Ishikawa (cell line): ENCODE data around the gene UBL7.
A peak's percentile ranks its signal among the peaks of the same experiment; 100 is the strongest.

ENCODE experiments used
- CEBPB ChIP-seq: IDR thresholded peaks from 2 replicates; pipeline ENCODE4 v1.6.1; 2012
- CREB1 ChIP-seq: IDR thresholded peaks from 2 replicates; pipeline ENCODE4 v1.6.1; 2012; ENCODE audit warnings: low read depth
- EGR1 ChIP-seq: IDR thresholded peaks from 2 replicates; pipeline ENCODE4 v1.6.1; 2012
- EP300 ChIP-seq: IDR thresholded peaks from 2 replicates; pipeline ENCODE4 v1.6.1; 2012; ENCODE audit warnings: borderline replicate concordance
- FOXM1 ChIP-seq: IDR thresholded peaks from 2 replicates; pipeline ENCODE4 v1.6.1; 2012; ENCODE audit warnings: low read depth, borderline replicate concordance
- NFIC ChIP-seq: IDR thresholded peaks from 2 replicates; pipeline ENCODE4 v1.6.1; 2012
- RAD21 ChIP-seq: IDR thresholded peaks from 2 replicates; pipeline ENCODE4 v1.6.1; 2012; ENCODE audit warnings: low read depth
- TAF1 ChIP-seq: IDR thresholded peaks from 2 replicates; pipeline ENCODE4 v1.6.1; 2012; ENCODE audit warnings: low read depth, mild to moderate bottlenecking
- TCF12 ChIP-seq: IDR thresholded peaks from 2 replicates; pipeline ENCODE4 v1.6.1; 2012; ENCODE audit warnings: low read depth
- TEAD4 ChIP-seq: IDR thresholded peaks from 2 replicates; pipeline ENCODE4 v1.6.1; 2012
- USF1 ChIP-seq: IDR thresholded peaks from 2 replicates; pipeline ENCODE4 v1.6.1; 2012
- YY1 ChIP-seq: IDR thresholded peaks from 2 replicates; pipeline ENCODE4 v1.6.1; 2012; ENCODE audit warnings: low read depth
- ZBTB7A ChIP-seq: IDR thresholded peaks from 2 replicates; pipeline ENCODE4 v1.6.1; 2012; ENCODE audit warnings: low read depth
- TF ChIP-seq, protein P1 (sequence below): IDR thresholded peaks from 2 replicates; pipeline ENCODE4 v1.6.1; 2012; ENCODE audit warnings: low read depth, mild to moderate bottlenecking
- TF ChIP-seq, protein P2 (sequence below): IDR thresholded peaks from 2 replicates; pipeline ENCODE4 v1.6.1; 2012

Gene UBL7

GRCh38 chr15:74433592-74434262 is 27.2 kb downstream of the UBL7 start, which contains the start of gene SEMA7A:
SEMA7A (minus strand) TSS chr15:74433958; CDS start chr15:74433918, 40 bp downstream.
- TF ChIP-seq CEBPB: no peak
- TF ChIP-seq, protein P1, sequence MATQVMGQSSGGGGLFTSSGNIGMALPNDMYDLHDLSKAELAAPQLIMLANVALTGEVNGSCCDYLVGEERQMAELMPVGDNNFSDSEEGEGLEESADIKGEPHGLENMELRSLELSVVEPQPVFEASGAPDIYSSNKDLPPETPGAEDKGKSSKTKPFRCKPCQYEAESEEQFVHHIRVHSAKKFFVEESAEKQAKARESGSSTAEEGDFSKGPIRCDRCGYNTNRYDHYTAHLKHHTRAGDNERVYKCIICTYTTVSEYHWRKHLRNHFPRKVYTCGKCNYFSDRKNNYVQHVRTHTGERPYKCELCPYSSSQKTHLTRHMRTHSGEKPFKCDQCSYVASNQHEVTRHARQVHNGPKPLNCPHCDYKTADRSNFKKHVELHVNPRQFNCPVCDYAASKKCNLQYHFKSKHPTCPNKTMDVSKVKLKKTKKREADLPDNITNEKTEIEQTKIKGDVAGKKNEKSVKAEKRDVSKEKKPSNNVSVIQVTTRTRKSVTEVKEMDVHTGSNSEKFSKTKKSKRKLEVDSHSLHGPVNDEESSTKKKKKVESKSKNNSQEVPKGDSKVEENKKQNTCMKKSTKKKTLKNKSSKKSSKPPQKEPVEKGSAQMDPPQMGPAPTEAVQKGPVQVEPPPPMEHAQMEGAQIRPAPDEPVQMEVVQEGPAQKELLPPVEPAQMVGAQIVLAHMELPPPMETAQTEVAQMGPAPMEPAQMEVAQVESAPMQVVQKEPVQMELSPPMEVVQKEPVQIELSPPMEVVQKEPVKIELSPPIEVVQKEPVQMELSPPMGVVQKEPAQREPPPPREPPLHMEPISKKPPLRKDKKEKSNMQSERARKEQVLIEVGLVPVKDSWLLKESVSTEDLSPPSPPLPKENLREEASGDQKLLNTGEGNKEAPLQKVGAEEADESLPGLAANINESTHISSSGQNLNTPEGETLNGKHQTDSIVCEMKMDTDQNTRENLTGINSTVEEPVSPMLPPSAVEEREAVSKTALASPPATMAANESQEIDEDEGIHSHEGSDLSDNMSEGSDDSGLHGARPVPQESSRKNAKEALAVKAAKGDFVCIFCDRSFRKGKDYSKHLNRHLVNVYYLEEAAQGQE: no peak
- TF ChIP-seq EP300: no peak
- TF ChIP-seq TAF1: no peak
- peak; percentile 20; the same call in 1 of the 2 replicates for TF ChIP-seq YY1

DNA sequence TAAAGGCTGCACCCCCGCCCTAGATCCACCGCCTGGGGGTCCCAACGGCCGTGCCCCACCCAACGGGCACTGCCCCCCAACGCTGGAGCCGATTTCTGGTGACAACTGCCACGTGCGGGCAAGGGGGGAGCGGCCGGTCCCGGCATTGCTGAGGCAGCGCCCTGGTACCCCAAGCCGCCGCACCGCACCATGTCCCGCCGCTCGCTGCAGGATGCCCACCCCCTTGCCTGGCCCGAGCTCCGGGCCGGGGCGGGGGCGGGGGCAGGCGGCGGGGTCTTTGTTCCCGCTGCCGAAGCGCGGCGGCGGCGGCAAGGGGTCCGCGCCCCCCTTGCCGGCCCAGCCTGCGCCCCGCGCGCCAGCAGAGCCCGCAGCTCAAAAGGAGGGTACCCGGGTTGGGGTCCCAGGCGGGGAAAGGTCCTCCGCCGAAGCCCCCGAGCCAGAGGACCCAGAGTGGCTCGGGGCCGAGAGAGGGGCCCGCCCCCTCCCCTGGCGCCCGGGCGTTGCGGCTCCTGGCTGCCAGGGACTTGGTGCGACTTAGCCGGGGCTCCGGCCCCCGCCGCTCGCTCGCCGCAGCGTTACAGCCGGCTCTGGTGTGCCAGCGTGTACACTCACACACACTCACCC is 27.9 kb downstream of the UBL7 start:
- TF ChIP-seq ZBTB7A (peak; percentile 73), EGR1 (no peak)
- TF ChIP-seq, protein P2, sequence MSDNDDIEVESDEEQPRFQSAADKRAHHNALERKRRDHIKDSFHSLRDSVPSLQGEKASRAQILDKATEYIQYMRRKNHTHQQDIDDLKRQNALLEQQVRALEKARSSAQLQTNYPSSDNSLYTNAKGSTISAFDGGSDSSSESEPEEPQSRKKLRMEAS: peak; percentile 20; the same call in 1 of the 2 replicates

- no peak for TF ChIP-seq ZBTB7A
- no peak for TF ChIP-seq TEAD4
- TF ChIP-seq TCF12: no peak
- TF ChIP-seq TAF1: no peak
- TF ChIP-seq YY1: no peak
- TF ChIP-seq USF1: no peak
- TF ChIP-seq EP300: no peak
- TF ChIP-seq RAD21: no peak
- TF ChIP-seq EGR1: no peak
- TF ChIP-seq, protein P2: no peak
- TF ChIP-seq, protein P1: no peak
- no peak for TF ChIP-seq CREB1
Observed at GRCh38 chr15:74432271-74432967, 28.5 kb downstream of the UBL7 start.

DNA sequence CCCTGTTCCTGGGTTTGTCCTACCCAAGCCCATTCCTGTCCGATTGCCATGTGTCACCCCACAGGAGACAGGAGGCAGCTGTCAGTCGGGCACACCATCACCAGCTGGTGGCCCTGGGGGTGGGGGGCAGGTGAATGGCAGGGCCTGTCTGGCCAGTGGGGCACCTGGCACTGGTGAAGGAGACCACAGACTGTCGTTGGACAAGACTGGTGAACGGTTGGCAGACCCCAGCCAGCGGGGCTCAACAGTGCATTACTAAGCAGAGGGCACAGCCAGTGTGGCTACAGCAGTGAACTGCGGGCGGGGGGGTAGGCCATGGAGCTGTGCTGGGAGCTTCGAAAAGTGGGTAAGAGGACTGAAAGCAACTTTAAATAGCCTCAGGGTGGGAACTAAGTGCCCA is 29.3 kb downstream of the UBL7 start:
- TF ChIP-seq FOXM1: no peak
- no peak for TF ChIP-seq USF1
- no peak for TF ChIP-seq CREB1
- TF ChIP-seq ZBTB7A: no peak
- no peak for TF ChIP-seq RAD21
- TF ChIP-seq TEAD4: no peak
- no peak for TF ChIP-seq EP300
- TF ChIP-seq NFIC: no peak
- no peak for TF ChIP-seq CEBPB
- TF ChIP-seq, protein P1: no peak
- TF ChIP-seq TAF1: no peak
- no peak for TF ChIP-seq TCF12
- TF ChIP-seq, protein P2: no peak
- no peak for TF ChIP-seq YY1
- TF ChIP-seq EGR1: no peak
